ENCODE measurements around the gene KCNMA1.

- TF ChIP-seq CTCF (IDR thresholded peaks at IDR 0.05) (no peak), POLR2A (IDR thresholded peaks at IDR 0.05; ENCODE audit: low read depth) (no peak), POLR2AphosphoS5 (IDR thresholded peaks at IDR 0.05) (no peak)
These were observed 599.2 kb downstream of the KCNMA1 start for GRCh38 chr10:77038407-77038806.
